DMS153 (cell line): ENCODE measurements around the gene HP1BP3.

Source experiments
- DNase-seq: peaks from one replicate; lab custom pipeline; 2025; lab: John Stamatoyannopoulos, UW

Gene HP1BP3

DNA sequence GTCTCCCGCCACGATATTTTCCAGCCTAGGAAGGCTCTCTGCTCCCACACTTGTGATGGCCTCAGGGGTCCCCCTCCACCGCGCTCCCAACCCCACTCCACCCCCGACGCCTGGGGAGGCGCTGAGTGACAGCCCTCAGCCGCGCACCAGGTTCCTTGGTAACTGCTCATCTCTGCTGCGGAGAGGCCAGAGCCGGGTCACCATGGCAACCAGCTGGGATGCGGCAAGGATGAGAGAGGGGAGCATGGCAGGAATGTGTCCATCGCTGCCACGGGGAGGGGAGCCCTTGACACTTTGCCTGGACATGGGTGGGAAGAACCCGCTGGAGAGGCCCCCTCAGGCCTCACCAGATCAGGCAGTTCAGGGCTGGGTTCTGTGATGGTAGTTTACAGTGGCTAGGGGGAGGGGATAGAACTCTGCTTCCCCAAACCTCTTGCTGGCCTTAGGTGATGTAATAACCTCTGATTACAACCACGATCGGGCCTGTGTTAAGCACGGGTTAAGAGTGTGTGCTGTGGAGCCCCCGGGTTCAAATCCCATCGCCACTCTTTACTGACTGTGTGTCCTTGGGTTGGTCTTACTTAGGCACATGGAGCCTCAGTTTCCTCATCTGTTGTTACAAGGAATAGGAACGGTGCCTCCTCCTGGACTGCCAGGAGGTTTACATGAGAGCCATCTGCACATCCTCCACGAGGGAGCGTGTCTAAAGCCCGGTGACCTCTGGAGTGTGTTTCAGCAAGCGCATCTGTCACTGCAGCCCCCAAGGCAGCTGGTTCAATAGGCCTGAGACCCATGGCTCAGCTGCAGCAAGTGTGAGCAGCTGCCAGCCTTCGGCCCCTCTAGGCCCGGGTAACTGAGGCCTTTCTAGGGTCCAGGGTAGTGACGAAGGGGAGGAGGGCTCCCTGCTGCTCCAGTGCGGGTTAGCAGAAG, 75.6 kb downstream of the HP1BP3 start:
- DNase-seq: no peak

DNA sequence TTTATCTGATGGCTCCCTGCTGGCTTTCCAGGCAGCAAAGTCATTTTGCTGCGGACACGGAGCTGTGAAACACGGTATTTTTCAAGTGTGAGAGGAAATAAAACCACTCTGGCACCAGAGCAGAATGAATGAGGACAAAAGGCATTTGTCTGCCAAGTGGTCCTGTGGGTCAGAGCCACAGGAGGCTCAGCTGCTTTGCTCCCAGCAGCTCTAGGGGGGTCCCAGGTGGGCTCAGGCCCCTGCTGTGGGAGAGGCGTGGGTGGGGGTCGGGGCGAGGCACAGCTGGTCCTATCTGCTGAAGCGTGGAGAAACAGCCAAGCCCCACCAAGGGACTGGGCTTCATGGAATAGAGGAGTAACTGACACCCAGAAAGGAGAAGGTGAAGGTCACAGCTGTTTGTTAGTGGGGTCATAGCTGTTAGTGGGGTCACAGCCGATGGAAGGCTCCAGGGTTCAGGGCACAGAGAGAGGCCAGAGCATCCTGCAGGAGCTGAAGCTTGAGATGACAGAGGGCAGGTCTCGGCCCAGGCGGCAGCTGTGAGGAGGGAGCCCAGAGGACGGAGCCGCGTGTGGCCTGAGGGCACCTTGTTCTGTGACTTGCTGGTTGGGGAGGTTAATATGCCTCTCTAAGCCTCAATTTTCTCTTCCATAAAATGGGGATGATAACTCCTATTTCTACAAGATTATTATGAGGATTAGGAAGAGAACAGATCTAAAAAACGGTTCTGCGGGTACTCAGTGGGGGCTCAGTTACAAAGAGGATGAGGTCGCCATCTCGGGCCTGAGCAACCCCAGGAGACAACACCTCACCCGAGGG, 76.4 kb downstream of the HP1BP3 start:
- DNase-seq: no peak

DNA sequence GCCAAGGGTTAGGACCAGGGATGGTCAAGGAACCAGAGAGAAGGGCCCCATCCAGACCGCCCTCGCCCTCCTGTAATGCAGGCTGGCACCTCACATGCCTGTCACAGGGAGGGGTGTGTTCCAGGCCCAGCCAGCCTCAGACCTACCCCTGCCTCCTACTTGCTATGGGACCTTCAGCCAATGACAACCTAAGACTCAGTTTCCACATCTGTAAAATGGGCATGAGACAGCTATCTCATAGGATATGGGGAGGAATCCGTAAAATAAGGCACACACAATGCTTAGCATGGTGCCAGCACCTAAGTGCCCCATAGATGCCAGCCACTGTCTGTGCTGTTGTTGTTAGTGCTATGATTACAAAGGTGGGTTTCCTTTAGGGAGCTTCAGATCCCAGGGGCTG, 77.2 kb downstream of the HP1BP3 start:
- no peak for DNase-seq

DNA sequence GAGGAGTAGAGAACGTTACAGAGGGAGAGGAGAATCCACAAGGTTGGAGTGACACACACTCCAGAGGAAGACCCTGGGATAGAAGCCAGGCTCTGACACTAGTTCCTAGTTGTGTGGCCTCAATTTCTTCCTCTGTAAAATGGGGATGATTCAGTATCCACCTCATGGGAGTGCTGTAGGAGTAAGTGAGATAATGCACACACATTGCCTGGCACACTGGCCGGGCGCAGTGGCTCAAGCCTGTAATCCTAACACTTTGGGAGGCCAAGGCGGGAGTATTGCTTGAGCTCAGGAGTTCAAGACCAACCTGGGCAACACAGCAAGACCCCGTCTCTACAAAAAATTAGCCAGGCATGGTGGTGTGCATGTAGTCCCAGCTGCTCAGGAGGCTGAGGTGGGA, 78.2 kb downstream of the HP1BP3 start:
- DNase-seq: no peak

DNA sequence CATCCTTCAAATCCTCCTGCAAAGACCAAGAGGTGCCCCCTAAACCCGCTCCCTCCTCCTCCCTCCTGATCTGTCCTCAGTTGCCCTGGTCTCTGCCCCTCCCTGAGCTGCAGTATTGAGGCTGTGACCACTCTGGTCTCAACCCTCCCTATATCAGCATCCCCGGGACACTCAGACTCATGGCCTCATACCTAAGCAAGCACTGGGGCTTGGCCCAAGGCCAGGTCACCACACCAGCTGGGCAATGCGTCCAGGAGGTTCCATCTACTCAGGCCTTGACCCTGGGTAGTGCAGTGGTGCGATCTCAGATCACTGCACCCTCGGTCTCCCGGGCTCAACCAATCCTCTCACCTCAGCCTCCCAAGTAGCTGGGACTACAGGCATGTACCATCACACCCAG, 79.0 kb downstream of the HP1BP3 start:
- no peak for DNase-seq

DNA sequence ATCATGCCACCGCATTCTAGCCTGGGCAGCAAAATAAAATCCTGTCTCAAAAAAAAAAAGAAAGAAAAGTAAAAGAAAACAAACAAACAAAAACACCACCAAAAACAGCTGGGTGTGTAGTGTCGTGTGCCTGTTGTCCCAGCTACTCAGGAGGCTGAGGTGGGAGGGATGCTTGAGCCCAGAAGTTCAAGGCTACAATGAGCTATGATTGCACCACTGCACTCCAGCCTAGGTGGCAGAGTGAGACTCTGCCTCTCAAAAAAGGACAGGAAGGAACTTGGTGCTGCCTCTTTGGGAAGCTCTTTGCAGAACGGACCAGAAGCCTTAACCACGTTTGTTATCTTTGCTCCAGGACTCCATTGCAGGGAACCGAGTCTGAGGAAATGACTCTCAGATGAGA, 80.3 kb downstream of the HP1BP3 start:
- DNase-seq: no peak

DNA sequence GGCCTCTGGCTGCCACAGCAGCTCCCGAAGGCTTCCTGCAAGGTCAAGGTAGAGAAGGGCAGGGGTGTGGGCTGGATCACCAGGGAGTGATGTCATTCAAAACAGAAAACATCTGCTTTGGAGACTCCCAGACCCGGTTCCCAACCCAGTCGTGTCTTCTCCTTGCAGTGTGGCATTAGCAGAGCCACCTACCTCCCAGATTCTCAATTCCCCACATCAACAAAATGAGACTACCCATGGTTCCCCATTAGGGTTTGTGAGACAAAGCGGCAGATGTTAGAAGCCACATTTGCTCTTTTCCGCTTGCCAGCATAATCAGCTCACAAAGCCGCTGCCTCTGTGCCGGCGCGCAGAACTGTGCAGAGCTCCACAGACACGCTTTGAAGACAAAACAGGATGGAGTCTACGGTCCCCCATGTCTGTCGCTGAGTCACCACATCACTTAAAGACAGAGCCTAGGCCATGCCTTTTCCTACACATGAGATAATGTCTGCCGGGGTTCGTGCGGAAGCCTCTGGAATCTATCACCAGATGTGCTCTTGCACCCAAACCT, 81.8 kb downstream of the HP1BP3 start:
- no peak for DNase-seq

DNA sequence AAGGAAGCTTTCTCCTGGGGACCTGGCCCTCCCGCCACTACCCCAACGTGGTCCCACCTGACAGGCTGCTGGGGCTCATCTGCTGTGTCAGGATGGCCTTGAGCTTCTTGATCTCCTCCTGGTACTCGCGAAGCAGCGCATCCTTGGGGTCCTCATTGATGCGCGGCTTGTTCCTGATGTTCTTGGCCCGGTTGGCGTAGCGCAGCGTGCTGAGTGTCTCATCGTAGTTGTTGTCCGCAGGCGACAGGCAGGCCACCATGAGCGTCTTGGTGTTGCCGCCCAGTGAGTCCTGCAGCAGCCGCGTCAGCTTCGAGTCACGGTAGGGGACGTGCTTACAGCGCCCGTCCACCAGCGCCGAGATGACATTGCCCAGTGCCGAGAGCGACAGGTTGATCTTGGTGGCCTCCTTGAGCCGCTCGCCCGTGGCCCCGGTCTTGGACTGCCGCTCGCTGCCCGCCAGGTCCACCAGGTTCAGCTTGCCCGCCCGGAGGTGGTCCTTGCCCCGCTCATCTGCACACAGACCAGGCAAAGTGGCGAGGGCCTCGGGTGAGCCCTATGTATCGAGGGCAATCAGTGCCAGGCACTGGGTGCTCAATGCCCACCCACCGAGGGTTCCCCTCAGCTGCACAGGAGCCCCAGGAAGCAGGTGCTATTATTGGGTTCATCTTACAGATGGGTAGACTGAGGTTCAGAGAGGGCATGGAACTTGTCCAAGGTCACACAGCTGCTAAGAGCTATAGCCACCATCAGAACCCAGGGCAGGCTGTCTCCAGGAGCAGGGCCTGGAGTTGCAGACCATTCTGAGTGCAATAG, 82.5 kb downstream of the HP1BP3 start:
- no peak for DNase-seq

DNA sequence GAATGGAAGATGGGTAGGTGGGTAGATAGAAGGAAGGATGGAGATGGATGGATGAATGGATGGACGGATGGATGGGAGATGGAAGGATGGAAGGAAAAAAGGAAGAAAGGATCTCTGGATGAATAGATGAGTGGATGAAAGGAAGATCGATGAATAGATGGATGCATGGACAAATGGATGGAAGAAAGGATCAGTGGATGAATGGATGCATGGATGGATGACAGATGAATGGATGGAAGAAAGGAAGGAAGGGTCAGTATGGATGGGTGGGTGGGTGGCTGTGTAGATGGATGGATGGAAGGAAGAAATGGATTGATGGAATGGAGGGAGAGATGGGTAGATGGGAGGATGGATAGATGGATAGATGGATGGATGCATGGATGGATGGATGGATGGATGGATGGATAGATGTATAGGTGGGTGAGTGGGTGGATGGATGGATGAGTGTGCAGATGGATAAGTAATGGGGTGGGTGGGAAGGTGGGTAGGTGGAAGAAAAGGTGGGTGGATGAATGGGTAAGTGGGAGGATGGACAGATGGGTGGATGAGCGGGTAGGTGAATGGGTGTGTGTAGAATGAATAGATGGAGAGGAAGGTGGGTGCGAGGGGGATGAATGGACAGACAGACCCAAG, 83.9 kb downstream of the HP1BP3 start:
- no peak for DNase-seq

DNA sequence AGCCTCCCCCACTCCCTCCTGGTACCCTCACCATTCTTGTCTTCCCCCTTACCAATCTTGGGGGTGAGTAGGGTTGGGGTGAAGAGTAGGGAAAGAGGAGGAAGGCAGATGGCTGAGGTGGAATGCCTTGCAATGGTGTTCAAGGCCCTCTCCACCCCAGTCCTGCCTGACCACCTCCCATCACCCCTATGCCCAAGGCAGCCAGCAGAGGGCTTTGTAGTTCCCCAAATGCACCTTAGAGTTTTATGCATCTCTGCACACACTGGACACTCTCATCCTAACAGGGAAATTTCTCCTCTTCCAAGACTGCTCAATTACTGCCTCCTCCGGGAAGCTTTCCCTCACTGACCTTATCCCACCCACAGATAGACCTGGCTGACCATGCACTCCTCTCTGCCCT, 84.7 kb downstream of the HP1BP3 start:
- DNase-seq: no peak

DNA sequence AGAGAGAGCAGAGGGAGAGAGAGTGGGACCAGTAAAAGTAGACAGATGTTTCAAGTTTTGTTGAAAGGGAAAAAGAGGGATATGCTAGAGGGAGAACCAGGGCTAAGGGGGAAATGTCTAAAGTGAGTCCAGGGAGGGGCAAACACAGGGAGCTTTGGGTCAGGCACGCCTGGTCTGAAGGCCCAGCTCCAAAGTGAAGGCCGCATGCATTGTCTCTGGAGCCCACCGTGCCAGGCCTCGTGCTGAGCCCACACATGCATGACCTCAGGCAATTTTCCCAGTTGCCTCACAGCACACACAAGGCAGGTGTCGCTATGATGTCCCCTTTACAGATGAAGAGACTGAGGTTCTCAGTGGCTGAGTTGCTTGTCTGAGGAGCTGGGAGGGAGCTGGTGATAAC, 85.3 kb downstream of the HP1BP3 start:
- DNase-seq: no peak

DNA sequence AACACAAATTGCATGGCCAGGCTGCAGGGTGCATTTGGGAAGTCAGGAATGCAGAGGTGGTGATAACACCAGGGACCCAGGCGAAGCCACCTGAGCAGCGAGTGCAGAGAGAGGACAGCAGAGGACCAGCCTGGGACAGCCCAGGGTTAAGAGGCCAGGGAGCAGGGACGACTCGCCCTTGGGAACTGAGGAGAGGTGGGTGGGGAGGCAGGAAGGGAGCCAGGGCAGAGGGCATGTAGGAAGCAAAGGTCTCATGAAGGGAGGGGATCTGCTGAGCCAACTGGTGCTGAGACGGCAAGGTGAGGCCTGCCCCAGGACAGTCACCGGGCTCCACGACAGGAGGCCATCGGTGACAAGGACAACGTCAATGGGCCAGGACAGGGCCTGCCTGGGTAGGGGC, 85.7 kb downstream of the HP1BP3 start:
- no peak for DNase-seq

DNA sequence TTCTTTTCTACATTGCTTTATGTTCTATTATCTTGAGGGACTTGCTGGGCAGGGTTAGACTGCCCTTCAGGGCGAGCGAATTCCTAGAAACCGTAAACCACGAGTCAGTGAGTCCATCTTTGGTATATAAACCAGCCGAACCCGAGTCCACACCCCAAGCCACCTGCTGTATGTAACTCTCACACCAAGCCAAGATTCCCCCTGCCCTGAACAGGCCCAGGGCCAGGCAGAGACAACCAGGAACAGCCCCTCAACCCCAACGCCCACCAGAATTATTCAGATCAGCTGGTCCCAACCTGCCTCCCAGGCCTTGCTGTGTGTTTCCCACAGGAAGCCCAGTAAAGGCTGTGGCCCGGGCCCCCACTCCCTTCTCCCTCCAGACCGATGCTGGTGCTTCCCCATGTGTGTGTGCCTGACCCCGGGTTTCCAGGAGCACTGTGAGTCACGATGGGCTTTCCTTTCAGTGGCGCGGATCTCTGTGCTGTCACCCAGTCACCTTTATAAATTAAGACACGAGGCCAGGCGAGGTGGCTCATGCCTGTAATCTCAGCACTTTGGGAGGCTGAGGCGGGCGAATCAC, 86.4 kb downstream of the HP1BP3 start:
- no peak for DNase-seq

DNA sequence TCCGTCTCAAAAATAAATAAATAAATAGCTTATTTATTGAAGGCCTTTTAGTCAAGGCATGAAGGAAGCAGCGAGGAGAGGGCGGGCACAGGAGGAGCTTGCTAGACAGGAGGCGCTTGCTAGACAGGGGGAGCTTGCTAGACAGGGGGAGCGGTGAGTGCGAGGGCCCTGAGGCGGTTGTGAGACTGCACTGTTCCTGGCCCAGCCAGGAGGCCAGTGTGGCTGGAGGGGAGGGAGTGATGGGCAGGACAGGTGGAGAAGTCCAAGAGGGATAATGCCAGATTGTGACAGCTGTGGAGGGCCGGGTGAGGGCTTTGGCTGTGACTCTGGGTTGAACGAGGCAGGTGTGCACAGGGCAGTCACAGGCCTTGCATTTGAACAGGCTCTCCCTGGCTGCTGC, 87.5 kb downstream of the HP1BP3 start:
- no peak for DNase-seq

DNA sequence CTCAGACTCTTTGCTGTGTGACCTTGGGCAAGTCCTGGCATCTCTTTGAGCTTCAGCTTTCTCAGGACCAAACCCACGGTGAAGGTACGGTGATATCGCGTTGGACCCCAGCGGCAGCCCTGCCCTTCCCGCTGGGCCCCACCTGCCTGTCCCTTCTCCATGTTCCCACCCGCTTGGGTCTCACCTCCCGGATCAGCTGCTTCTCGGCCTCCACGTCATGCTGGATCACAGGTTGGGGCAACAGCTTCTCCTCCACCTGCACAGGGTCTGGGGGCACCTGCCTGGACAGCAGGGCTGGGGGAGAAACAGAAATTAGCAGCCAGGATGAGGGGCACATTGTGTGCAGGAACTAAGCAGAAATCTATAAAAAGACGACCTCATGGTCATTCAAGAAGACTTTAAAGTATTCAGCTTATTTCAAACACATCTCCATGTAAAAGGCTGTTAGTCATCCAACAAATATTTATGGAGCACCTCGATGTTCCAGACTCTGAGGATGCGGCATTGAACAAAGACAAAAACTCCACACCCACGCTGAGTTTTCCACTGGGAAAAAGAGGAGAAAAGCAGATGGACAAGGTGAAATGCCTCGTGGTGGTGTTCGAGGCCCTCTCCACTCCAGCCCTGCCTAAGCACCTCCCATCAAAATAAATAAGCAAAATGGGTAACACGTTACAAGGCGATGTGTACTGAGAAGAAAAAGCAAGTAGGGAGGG, 88.8 kb downstream of the HP1BP3 start:
- DNase-seq: no peak

DNA sequence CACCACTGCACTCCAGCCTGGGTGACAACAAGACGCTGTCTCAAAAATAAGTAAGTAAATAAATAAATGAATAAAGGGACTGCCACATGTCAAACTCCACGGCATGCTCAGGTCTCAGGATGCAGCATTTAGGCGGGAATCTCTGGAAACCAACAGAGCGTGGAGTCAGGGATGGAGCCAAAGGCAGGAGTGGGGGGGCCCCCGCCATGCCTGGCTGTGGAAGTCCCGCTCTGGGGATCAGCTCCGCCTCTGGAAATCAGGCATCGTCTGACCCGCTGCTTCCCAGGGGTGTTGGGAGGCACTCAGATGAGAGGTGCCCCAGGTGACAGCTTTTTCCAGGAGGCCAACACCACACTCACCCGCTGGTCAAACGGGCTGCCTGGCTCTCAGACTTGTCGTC, 89.5 kb downstream of the HP1BP3 start:
- no peak for DNase-seq

DNA sequence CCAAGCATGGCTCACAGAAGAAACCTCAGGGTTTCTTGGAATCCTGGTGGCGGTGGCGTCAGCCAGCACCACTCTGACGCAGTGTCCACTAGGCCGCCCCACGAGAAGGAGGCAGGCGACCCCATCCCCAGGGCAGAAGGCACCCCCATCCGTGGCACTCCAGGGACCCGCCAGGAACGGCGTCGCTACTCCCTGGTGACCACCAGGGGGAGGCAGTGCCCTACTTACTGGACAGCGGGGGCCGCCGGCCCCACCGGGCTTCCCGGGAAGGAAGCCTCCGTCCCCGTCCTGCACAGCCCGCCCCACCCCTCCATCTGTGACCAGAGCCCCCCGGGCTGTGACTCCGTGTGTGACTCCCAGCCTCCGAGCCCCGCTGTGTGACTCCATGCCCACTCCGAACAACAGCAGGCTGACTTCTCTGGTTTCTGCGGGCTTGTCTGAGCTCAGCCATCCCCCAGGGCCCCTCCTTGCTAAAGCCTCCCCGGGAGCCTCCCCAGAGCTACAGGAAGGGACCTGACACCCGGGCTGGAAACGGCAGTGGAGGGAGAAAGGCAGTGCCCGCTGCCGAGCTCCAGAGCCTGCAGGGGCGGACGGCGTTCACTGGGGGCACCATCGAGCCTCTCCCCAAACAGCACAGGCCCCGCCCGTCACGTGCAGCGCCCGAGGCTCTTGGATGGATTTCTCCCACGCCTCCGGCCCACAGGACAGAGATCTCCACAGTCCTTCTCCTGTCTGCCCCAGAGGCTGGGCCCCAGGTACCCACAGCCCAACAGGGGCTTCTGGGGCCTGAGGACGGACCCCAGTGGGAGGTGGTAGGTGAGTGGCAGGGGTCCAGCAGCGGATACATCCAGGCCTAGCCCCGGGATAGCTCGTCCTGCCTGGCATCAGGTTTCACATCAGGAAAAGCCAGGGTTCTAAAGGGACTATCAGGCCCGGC, 90.4 kb downstream of the HP1BP3 start:
- peak; percentile 95 for DNase-seq

DNA sequence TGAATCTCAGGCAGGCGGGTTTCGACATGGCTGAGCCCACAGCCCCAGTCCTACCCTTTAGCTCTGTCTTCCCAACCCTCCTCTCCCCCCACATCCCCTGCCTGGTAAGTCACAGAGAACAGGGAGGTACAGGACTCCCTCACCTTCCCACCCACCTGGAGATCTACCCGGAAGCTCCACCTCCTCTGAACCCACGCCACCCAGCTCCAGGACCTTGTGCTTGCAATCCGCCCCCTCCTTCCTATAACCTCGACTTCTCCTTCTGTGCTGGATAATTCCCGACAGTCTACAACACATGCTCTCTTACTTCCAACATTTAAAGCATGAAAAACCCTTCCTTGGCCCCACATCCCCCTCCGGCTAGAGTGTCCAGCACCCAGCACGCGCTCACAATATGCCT, 91.6 kb downstream of the HP1BP3 start:
- DNase-seq: no peak

DNA sequence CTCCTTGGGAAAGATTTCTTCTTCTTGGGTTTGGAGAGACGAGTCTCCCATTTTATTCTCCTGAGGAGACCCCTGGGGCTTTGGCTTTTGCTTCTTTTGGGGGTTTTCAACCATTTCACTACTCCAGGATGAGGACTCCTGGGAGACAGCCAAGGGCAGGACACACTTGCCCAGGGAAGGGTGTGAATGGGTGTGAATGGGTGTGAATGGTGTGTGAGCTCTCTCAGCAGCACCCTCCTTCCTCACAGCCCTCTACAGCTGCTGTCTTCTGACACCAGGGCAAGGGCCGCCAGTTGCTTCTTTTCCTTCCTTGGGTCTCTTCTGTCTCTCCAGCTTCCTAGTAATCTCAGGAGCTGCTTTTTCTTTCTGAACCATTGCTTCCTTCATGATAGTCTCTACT, 93.5 kb downstream of the HP1BP3 start:
- no peak for DNase-seq
